Aorta (tissue), 5 donors: ENCODE measurements around the gene VANGL2. TPM values are rescaled to one million over a fixed set of nuclear protein-coding genes. Genes with fewer than 3 reads are reported as not detected.
A peak's percentile ranks its signal among the peaks of the same experiment; 100 is the strongest.
"Not testable (repeated sequence)": the region's sequence is repeated elsewhere in the genome, so short reads cannot be mapped to it uniquely, and the experiment has no call there.

ENCODE experiments used
- ATAC-seq: fragments of 200-7000 bp; cut with Tn5 transposase; one replicate; pipeline ENCODE4 v1.9.1; 2022; ENCODE audit warnings: moderate library complexity; ENCODE audit not compliant: low FRiP score
- DNase-seq, 2 donors: peaks; one replicate each; pipeline ENCODE4 v3.0.0-alpha.2; 2020
- H3K27ac ChIP-seq, 2 donors: one replicate each; pipeline ENCODE4 v1.5.1; 2013; ENCODE audit warnings: low read length in 2 of 2, mild to moderate bottlenecking in 2 of 2, moderate library complexity in 2 of 2, control low read depth in 1 of 2, inconsistent platforms in 1 of 2, low read depth in 1 of 2
- H3K27me3 ChIP-seq, 2 donors: one replicate each; pipeline ENCODE4 v1.6.1; 2013; ENCODE audit warnings: control low read depth in 1 of 2, low read length in 1 of 2, mild to moderate bottlenecking in 1 of 2, moderate library complexity in 1 of 2; ENCODE audit not compliant: insufficient read depth in 2 of 2, control insufficient read depth in 1 of 2
- H3K36me3 ChIP-seq, 2 donors: one replicate each; pipeline ENCODE4 v1.6.1; 2013; ENCODE audit warnings: control low read depth in 1 of 2, low read length in 1 of 2, mild to moderate bottlenecking in 1 of 2; ENCODE audit not compliant: insufficient read depth in 2 of 2, control insufficient read depth in 1 of 2
- H3K4me1 ChIP-seq, 2 donors: one replicate each; pipeline ENCODE4 v1.6.1; 2013; ENCODE audit warnings: low read length in 2 of 2, control low read depth in 1 of 2, mild to moderate bottlenecking in 1 of 2, moderate library complexity in 1 of 2; ENCODE audit not compliant: insufficient read depth in 2 of 2, control insufficient read depth in 1 of 2
- H3K4me3 ChIP-seq, 2 donors: one replicate each; pipeline ENCODE4 v1.5.1; 2013; ENCODE audit warnings: low read length in 2 of 2, control low read depth in 1 of 2, mild to moderate bottlenecking in 1 of 2
- H3K9me3 ChIP-seq: one replicate; pipeline ENCODE4 v1.6.1; 2013; ENCODE audit warnings: mild to moderate bottlenecking, low read length; ENCODE audit not compliant: control insufficient read depth
- WGBS, 2 donors: extraction: QIAGEN DNeasy Blood & Tissue Kit; methylation state at CpG; one replicate each; pipeline ENCODE4 v1.1.7; 2013; 5-methylcytosine and 5-hydroxymethylcytosine counted together
- intact Hi-C, 2 donors: fragments of 100-400 bp; cut with DNase I; formaldehyde crosslinking; loops; one replicate each; pipeline versions ENCODE4 v1.14.2 to v1.15.0; 2022
- polyA plus RNA-seq, 2 donors: library from polyadenylated mRNA; stranded (reverse); fragments of 200-250 nt; gene quantifications; one replicate each; pipeline ENCODE4 v1.2.3, GENCODE V29; 2013
- total RNA-seq, 2 donors: library from RNA; stranded (reverse); fragmentation: NEBNext Ultra II Directional; extraction: Animal tissue kit (Norgen Biotek cat#: 25700); gene quantifications; one replicate each; pipeline ENCODE4 v1.2.1, GENCODE V29; 2021
- donor health status: healthy with polysubstance abuse.
- donor health status: Bipolar disorder and iron deficiency.
- donor health status: DM: no; HTN: no; CAD: no.
- donor health status: DM: no; HTN: no; CAD: no.
- donor health status: DM: yes; HTN: yes; CAD: no.

Gene VANGL2
- total and polyA plus RNA-seq, 4 donors, result 0.26 to 4.4 (median 0.92) TPM

- Histone ChIP-seq H3K36me3 (no peaks in the 10 kb centered on the region), H3K27ac (no peak overlapping the region), H3K9me3 (no peaks in the 10 kb centered on the region), H3K4me3 (no peak overlapping the region), H3K27me3 (no peaks in the 10 kb centered on the region), H3K4me1 (no peaks in the 10 kb centered on the region)
- 32 to 35% methylated on average over 9 of the region's 9 CpGs for WGBS, 2 donors
- intact Hi-C loops, result no loop called here
- peak; percentile 24 for ATAC-seq
- DNase-seq, result no peak
These were observed 24.4 kb upstream of the VANGL2 start for GRCh38 chr1:160375788-160376524.

DNA sequence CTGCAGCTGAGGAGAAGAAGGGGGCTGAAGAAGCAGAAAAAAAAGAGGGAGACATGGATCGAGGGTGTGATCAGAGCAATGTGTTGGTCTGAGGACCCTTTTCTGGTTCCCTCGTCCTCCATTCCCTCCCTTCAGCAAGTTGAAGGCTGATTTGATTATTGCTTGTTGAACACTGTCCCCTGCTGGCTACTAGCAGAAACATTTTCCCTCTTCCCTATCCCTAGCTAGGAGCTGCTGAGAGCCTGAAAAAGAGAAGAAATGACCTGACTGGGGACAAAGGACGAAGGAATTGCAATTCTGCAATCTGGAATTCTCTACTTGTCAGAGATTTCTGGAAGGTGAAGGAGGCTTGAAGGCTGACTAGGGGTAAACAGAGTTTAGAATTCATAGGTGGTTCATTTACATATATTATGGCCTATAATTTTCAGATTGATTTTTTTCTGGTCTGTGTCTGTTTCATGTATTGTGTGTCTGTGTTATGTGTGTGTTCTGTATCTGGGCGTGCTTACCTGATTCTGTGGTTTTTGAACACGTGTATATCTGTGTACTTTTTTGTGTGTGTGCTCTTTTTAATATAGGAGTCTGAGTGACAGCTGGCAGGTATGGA lies 23.7 kb upstream of the VANGL2 start:
- WGBS, 2 donors, result 16 to 17% methylated on average over 5 of the region's 5 CpGs
- Histone ChIP-seq H3K4me1 (no peaks in the 10 kb centered on the region), H3K27ac (no peak overlapping the region), H3K4me3 (no peak overlapping the region), H3K36me3 (no peaks in the 10 kb centered on the region), H3K27me3 (no peaks in the 10 kb centered on the region), H3K9me3 (no peaks in the 10 kb centered on the region)
- peak; percentile 77 for ATAC-seq
- intact Hi-C loops, result no loop called here
- no peak for DNase-seq

GRCh38 chr1:160377585-160378206 lies 22.7 kb upstream of the VANGL2 start:
- WGBS, 2 donors, result 74% methylated on average over 7 of the region's 7 CpGs
- H3K36me3 ChIP-seq, result no peaks in the 10 kb centered on the region
- H3K27me3 ChIP-seq, result no peaks in the 10 kb centered on the region
- H3K27ac ChIP-seq, result no peak overlapping the region
- DNase-seq (no peak), ATAC-seq (no peak)
- intact Hi-C loops, result no loop called here
- H3K4me3 ChIP-seq, result no peak overlapping the region
- no peaks in the 10 kb centered on the region for H3K4me1 ChIP-seq
- H3K9me3 ChIP-seq, result no peaks in the 10 kb centered on the region

DNA sequence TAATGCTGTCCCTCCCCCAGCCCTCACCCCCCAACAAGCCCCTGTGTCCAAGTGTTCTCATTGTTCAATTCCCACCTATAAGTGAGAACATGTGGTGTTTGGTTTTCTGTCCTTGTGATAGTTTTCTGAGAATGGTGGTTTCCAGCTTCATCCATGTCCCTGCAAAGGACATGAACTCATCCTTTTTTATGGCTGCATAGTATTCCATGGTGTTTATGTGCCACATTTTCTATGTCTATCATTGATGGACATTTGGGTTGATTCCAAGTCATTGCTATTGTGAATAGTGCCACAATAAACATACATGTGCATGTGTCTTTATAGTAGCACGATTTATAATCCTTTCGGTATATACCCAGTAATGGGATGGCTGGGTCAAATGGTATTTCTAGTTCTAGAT lies 15.6 kb upstream of the VANGL2 start:
- H3K4me1 ChIP-seq, intact Hi-C loops, ATAC-seq: not testable (repeated sequence)

DNA sequence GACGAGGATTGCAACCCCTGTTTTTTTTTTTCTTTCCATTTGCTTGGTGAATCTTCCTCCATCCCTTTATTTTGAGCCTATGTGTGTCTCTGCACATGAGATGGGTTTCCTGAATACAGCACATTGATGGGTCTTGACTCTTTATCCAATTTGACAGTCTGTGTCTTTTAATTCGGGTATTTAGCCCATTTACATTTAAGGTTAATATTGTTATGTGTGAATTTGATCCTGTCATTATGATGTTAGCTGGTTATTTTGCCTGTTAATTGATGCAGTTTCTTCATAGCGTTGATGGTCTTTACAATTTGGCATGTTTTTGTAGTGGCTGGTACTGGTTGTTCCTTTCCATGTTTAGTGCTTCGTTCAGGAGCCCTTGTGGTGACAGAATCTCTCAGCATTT lies 12.0 kb upstream of the VANGL2 start:
- intact Hi-C loops, H3K27ac ChIP-seq, H3K4me1 ChIP-seq, H3K4me3 ChIP-seq, DNase-seq, H3K36me3 ChIP-seq, H3K27me3 ChIP-seq, ATAC-seq, H3K9me3 ChIP-seq: not testable (repeated sequence)
- WGBS, 2 donors, result 59 to 68% methylated on average over 2 to 4 of the region's 4 CpGs

More for the DNA sequence above, 15.6 kb upstream of the VANGL2 start:
- H3K27me3 ChIP-seq, H3K9me3 ChIP-seq, DNase-seq, H3K27ac ChIP-seq, H3K4me3 ChIP-seq, H3K36me3 ChIP-seq: not testable (repeated sequence)
- WGBS, 2 donors, result 90 to 96% methylated on average over 2 of the region's 2 CpGs

DNA sequence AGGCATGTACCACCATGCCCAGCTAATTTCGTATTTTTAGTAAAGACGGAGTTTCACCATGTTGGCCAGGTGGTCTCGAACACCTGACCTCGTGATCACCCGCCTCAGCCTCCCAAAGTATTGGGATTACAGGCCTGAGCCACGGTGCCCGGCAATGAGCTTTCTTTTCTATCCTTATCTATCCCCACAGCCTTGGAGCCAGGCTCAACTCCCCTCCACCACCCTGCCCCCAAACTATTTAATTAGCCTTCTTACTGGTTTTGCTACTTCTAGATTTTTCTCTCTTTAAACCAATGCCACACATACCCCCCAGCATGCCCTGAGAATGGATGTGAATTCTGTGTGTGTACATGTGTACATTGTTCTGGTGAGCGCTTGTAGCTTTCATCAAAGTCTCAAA lies 5.7 kb upstream of the VANGL2 start:
- Histone ChIP-seq H3K27ac (no peak overlapping the region), H3K36me3 (no peaks in the 10 kb centered on the region), H3K9me3 (peaks cover 2% of the 10 kb centered on the region), H3K27me3 (no peaks in the 10 kb centered on the region), H3K4me1 (no peaks in the 10 kb centered on the region), H3K4me3 (no peak overlapping the region)
- ATAC-seq (no peak), DNase-seq (no peak)
- WGBS, 2 donors, result 90 to 95% methylated on average over 8 of the region's 8 CpGs
- intact Hi-C loops, result no loop called here

DNA sequence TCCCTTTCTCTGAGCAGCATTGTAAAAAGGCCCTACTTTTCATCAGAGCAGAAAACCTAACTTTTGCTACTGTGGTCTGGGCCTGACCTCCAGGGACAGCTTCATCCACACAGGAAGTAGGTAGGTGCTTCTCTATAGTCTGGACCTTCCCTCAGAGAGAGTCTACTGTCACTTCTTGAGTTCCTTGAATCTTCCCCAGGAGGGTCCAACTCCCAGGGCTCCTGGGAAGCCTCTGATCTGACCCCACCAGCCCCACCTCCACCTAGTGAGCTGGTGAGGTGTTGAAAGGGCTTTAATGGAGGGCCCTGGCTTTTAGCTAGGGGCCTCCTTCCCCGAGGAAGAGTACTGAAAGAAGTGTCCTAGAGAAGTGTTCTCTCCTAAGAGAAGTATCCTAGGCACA lies 2.7 kb upstream of the VANGL2 start:
- intact Hi-C loops, result no loop called here
- Histone ChIP-seq H3K27ac (no peak overlapping the region), H3K4me1 (no peaks in the 10 kb centered on the region), H3K4me3 (no peak overlapping the region), H3K27me3 (peaks cover 0 to 2% of the 10 kb centered on the region in 2 donors), H3K36me3 (no peaks in the 10 kb centered on the region), H3K9me3 (no peaks in the 10 kb centered on the region)
- WGBS, 2 donors, result 55 to 78% methylated on average over 1 of the region's 1 CpG
- ATAC-seq (no peak), DNase-seq (no peak)

DNA sequence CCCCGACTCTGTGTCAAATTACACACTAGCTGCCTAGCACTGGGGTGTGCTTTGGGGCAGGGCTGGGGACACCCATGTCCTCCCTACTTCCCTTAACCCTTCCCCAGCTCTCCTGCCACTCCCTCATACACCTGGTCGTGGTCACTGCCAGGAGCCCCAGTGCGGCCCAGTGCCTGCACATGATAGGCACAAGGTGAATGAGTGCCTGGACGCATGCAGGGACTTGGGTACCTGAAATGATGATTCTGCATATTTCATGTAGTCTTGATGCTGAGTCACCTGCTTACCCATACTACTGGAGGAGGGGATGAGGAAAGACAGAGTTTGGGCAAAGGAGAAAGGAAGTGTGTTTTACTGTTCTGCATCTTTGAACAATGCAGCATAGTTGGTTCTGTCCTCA lies 1.5 kb upstream of the VANGL2 start:
- no peak for DNase-seq
- intact Hi-C loops, result no loop called here
- peaks cover 0 to 2% of the 10 kb centered on the region in 2 donors for H3K27me3 ChIP-seq
- no peaks in the 10 kb centered on the region for H3K36me3 ChIP-seq
- H3K27ac ChIP-seq, result no peak overlapping the region
- no peak overlapping the region for H3K4me3 ChIP-seq
- WGBS, 2 donors, result 78 to 84% methylated on average over 4 of the region's 4 CpGs
- H3K4me1 ChIP-seq, result no peaks in the 10 kb centered on the region
- no peak for ATAC-seq
- no peaks in the 10 kb centered on the region for H3K9me3 ChIP-seq
